ENCODE data around the gene AP4B1.

- TF ChIP-seq POLR2AphosphoS5 (IDR thresholded peaks at IDR 0.05; ENCODE audit: low read depth, low read length), result no peak
- no peak for TF ChIP-seq POLR2A (IDR thresholded peaks at IDR 0.05; ENCODE audit: low read depth, low read length)
- no peak for TF ChIP-seq TAF1 (IDR thresholded peaks at IDR 0.05; ENCODE audit: low read depth, low read length)
Measured at GRCh38 chr1:113893267-113893666, 11.3 kb downstream of the AP4B1 start.
